Activated T-cell treated with anti-CD3 and anti-CD28 coated beads, Interleukin-2, amount 50 U/mL, for 24 hours (primary cell): ENCODE results near the gene TLR7.

Experiments
- DNase-seq: peaks from one replicate; pipeline ENCODE4 v3.0.0-alpha.2; 2020
- H3K27ac Mint-ChIP-seq: 2 replicates; pipeline ENCODE4 v1.8.0; 2020; ENCODE audit warnings: mild to moderate bottlenecking, mixed read lengths
- H3K27me3 Mint-ChIP-seq: 2 replicates; pipeline ENCODE4 v1.8.0; 2020; ENCODE audit warnings: mixed read lengths
- H3K36me3 Mint-ChIP-seq: 2 replicates; pipeline ENCODE4 v1.8.0; 2020; ENCODE audit warnings: low read depth, mixed read lengths
- H3K4me1 Mint-ChIP-seq: 2 replicates; pipeline ENCODE4 v1.8.0; 2020; ENCODE audit warnings: low read depth, mixed read lengths
- H3K4me3 Mint-ChIP-seq: 2 replicates; pipeline ENCODE4 v1.8.0; 2020; ENCODE audit warnings: mild to moderate bottlenecking, moderate library complexity, mixed read lengths
- H3K9me3 Mint-ChIP-seq: 2 replicates; pipeline ENCODE4 v1.8.0; 2020; ENCODE audit warnings: mixed read lengths

Gene TLR7

DNA sequence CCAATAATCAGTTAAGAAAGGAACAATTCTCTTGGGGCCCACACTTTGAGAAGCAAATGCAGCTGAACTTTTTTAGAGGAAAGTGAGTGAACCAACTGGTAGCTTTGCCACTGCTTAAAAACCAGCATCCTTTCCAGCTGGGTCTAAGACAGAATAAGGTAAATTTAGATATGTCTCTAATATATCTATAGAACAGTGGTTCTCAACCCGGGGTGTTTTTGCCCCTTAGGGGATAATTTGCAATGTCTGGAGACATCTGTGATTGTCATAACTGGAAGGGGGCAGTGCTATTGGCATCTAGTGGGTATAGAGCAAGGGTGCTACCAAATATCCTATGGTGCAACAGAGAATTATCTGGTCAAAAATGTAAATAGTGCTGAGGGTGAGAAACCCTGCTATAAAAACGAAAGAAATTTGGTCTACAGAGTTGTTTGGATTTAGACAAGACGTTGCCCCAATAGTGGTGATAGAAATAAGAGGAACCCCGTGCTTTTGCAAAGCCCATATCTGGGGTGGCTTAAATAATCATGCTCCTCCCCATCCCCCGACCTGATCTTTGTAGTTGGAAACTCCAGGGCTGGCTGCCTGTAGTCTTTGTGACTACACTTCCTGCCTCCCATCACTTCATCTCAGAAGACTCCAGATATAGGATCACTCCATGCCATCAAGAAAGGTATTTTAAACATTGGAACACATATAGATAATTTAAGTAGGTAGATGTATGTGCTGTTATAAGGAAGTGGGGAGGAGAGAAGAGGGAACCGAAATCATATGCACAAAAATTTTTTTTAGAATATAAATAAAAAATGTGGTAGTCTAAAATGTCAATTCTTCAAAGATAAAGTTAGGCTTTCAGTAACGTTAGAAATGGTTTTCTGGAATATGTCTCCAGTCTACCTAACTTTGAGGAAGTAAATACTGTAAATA is at the start of gene TLR7:
Gene TLR7 (plus strand): TSS at position 622 of the 927 bp plus-strand sequence. CDS start 507 bp downstream, outside the sequence.
- Mint-ChIP-seq H3K9me3 (no peaks in the 10 kb centered on the region), H3K36me3 (no peaks in the 10 kb centered on the region), H3K27ac (no peak within 1 kb of the TSS), H3K4me3 (no peak within 1 kb of the TSS), H3K4me1 (no peaks in the 10 kb centered on the region), H3K27me3 (peaks cover 52% of the 10 kb centered on the region)
- DNase-seq, result no peak

GRCh38 chrX:12817528-12817927 is 49.3 kb upstream of the TLR7 start:
- Mint-ChIP-seq H3K36me3 (peaks cover 83% of the 10 kb centered on the region), H3K4me1 (no peaks in the 10 kb centered on the region), H3K27me3 (peaks cover 30% of the 10 kb centered on the region)

DNA sequence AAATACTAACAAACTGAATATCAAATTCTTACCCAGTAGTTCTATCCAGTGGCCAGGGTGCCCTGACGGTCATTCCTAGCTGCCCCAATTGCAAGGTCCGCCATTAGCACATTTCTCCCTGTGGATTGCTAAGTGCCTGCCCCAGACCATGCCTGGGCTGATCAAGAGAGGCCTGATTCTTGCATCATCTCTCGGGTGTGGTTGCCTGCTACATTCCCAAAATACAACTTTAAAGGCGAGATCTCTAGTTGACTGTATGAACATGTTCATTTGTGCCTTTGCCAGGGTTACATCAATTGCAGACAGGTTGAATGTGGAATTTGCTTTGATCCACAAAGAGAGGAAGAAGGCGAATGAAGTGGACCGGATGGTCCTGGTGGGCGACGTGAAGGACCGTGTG is 47.6 kb upstream of the TLR7 start:
- Mint-ChIP-seq H3K4me3 (no peak overlapping the region), H3K27ac (no peak overlapping the region), H3K27me3 (peaks cover 25% of the 10 kb centered on the region), H3K4me1 (no peaks in the 10 kb centered on the region), H3K9me3 (no peaks in the 10 kb centered on the region), H3K36me3 (peaks cover 83% of the 10 kb centered on the region)
- no peak for DNase-seq

More at GRCh38 chrX:12817528-12817927, 49.3 kb upstream of the TLR7 start:
- Mint-ChIP-seq H3K27ac (no peak overlapping the region), H3K4me3 (no peak overlapping the region), H3K9me3 (no peaks in the 10 kb centered on the region)
- no peak for DNase-seq

GRCh38 chrX:12820737-12821136 is 46.1 kb upstream of the TLR7 start:
- no peak for DNase-seq
- H3K27me3 Mint-ChIP-seq, result peaks cover 23% of the 10 kb centered on the region
- H3K4me3 Mint-ChIP-seq, result no peak overlapping the region
- peaks cover 81% of the 10 kb centered on the region for H3K36me3 Mint-ChIP-seq
- no peaks in the 10 kb centered on the region for H3K4me1 Mint-ChIP-seq
- no peaks in the 10 kb centered on the region for H3K9me3 Mint-ChIP-seq
- no peak overlapping the region for H3K27ac Mint-ChIP-seq

DNA sequence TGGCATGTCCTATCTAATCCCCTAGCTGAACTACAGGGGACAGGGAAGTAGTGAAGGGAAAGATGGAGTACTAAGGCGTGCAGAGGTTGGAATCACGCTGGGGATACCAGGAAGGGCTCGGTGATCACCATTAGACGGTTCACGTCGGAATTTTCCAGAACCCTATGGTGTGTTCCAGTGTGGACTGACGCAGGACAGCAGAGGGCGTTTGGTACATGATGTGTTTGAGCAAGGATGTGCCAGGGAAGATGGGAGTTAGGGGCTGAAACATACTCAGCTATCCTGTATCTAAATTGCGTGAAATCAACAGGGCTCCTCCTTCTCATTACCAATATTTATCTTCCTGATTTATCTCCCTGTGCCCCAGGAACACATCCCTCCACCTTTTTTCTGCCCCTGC is 41.9 kb upstream of the TLR7 start:
- no peaks in the 10 kb centered on the region for H3K9me3 Mint-ChIP-seq
- H3K27me3 Mint-ChIP-seq, result peaks cover 32% of the 10 kb centered on the region
- DNase-seq, result no peak
- no peak overlapping the region for H3K4me3 Mint-ChIP-seq
- H3K36me3 Mint-ChIP-seq, result peaks cover 50% of the 10 kb centered on the region
- H3K4me1 Mint-ChIP-seq, result no peaks in the 10 kb centered on the region
- H3K27ac Mint-ChIP-seq, result no peak overlapping the region

DNA sequence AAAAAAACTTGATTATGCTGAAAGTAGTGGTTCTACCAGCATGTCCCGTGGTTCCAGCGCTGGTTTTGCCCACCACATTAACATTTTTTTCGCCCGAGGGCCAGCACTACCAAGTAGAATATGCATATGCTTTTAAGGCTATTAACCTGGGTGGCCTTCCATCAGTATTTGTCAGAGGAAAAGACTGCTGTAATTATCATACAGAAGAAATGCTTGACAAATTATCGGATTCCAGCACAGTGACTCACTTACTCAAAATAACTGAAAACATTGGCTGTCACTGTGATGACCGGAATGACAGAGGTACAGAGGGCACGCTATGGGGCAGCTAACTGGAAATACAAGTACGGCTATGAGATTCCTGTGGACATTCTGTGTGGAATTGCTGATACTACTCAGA is 41.1 kb upstream of the TLR7 start:
- no peak for DNase-seq
- no peaks in the 10 kb centered on the region for H3K9me3 Mint-ChIP-seq
- H3K36me3 Mint-ChIP-seq, result peaks cover 42% of the 10 kb centered on the region
- H3K27ac Mint-ChIP-seq, result no peak overlapping the region
- H3K4me3 Mint-ChIP-seq, result no peak overlapping the region
- peaks cover 33% of the 10 kb centered on the region for H3K27me3 Mint-ChIP-seq
- H3K4me1 Mint-ChIP-seq, result no peaks in the 10 kb centered on the region

- no peak for DNase-seq
- Mint-ChIP-seq H3K4me1 (peaks cover 17% of the 10 kb centered on the region), H3K27me3 (peaks cover 38% of the 10 kb centered on the region), H3K36me3 (no peaks in the 10 kb centered on the region), H3K9me3 (no peaks in the 10 kb centered on the region), H3K27ac (no peak overlapping the region), H3K4me3 (no peak overlapping the region)
Observed at GRCh38 chrX:12843061-12843667, 23.7 kb upstream of the TLR7 start.

GRCh38 chrX:12843668-12844279 is 23.1 kb upstream of the TLR7 start:
- Mint-ChIP-seq H3K9me3 (no peaks in the 10 kb centered on the region), H3K4me3 (peak overlapping the region; percentile 9), H3K36me3 (no peaks in the 10 kb centered on the region), H3K27me3 (peaks cover 34% of the 10 kb centered on the region), H3K4me1 (peaks cover 17% of the 10 kb centered on the region), H3K27ac (peak overlapping the region; percentile 66)
- no peak for DNase-seq

DNA sequence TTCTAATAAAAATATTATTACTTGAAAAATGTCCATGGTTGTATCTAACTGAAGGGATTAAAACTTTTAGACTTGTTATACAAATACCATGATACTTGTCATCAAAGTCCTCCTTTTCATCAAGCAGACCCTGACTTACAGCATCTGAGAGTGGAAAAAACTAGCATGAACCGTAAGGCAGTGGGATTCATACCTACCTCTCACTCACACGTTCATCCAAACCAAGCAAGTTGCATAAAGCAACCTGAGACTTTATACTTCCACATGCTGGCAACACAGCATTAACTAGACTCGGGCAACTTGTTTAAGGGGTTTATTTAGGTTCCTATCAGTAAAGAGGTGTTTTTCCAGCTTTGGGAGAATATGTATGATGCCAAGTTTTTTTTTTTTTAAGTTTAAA is 22.6 kb upstream of the TLR7 start:
- H3K36me3 Mint-ChIP-seq, result no peaks in the 10 kb centered on the region
- peaks cover 17% of the 10 kb centered on the region for H3K4me1 Mint-ChIP-seq
- H3K27ac Mint-ChIP-seq, result peak overlapping the region; percentile 66
- peaks cover 1% of the 10 kb centered on the region for H3K9me3 Mint-ChIP-seq
- peak overlapping the region; percentile 9 for H3K4me3 Mint-ChIP-seq
- no peak for DNase-seq
- peaks cover 33% of the 10 kb centered on the region for H3K27me3 Mint-ChIP-seq

DNA sequence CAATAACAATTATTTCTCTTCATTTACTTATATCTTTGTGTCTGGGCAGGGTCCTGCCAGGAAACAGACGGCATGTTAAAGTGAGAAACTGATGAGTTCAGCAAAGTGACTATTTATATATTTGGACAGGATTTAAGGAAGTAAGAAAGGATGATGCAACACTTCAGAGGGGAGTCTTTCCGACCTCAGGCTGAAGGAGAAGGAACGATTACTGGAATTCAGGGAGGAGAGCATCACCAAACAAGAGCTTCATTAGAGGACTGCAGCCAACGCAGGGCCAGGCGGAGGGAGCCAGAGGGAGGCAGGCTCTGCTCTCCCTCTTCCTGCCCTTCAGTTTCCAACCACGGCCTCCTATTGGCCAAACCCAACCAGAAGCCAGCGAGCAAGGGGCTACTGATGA is 1.5 kb upstream of the TLR7 start:
- Mint-ChIP-seq H3K27ac (no peak overlapping the region), H3K4me1 (no peaks in the 10 kb centered on the region), H3K4me3 (no peak overlapping the region), H3K27me3 (peaks cover 51% of the 10 kb centered on the region), H3K9me3 (no peaks in the 10 kb centered on the region), H3K36me3 (no peaks in the 10 kb centered on the region)
- DNase-seq, result no peak

- Mint-ChIP-seq H3K27ac (no peak overlapping the region), H3K9me3 (no peaks in the 10 kb centered on the region), H3K4me3 (no peak overlapping the region), H3K27me3 (peaks cover 57% of the 10 kb centered on the region), H3K4me1 (no peaks in the 10 kb centered on the region), H3K36me3 (no peaks in the 10 kb centered on the region)
- DNase-seq, result no peak
Observed at GRCh38 chrX:12867685-12868084, 813 bp downstream of the TLR7 start.

GRCh38 chrX:12868747-12869146 is 1.9 kb downstream of the TLR7 start:
- peaks cover 55% of the 10 kb centered on the region for H3K27me3 Mint-ChIP-seq
- H3K4me1 Mint-ChIP-seq, result no peaks in the 10 kb centered on the region
- H3K27ac Mint-ChIP-seq, result no peak overlapping the region
- no peaks in the 10 kb centered on the region for H3K36me3 Mint-ChIP-seq
- H3K4me3 Mint-ChIP-seq, result no peak overlapping the region
- no peaks in the 10 kb centered on the region for H3K9me3 Mint-ChIP-seq
- no peak for DNase-seq

- Mint-ChIP-seq H3K27ac (no peak overlapping the region), H3K4me1 (no peaks in the 10 kb centered on the region), H3K36me3 (no peaks in the 10 kb centered on the region), H3K9me3 (no peaks in the 10 kb centered on the region), H3K4me3 (no peak overlapping the region), H3K27me3 (peaks cover 53% of the 10 kb centered on the region)
- DNase-seq, result no peak
Observed at GRCh38 chrX:12871257-12871656, 4.4 kb downstream of the TLR7 start.

GRCh38 chrX:12872741-12873140 is 5.9 kb downstream of the TLR7 start:
- H3K36me3 Mint-ChIP-seq, result no peaks in the 10 kb centered on the region
- H3K4me1 Mint-ChIP-seq, result no peaks in the 10 kb centered on the region
- H3K27me3 Mint-ChIP-seq, result peaks cover 50% of the 10 kb centered on the region
- H3K27ac Mint-ChIP-seq, result no peak overlapping the region
- DNase-seq, result no peak
- no peak overlapping the region for H3K4me3 Mint-ChIP-seq
- H3K9me3 Mint-ChIP-seq, result no peaks in the 10 kb centered on the region

GRCh38 chrX:12874581-12874980 is 7.7 kb downstream of the TLR7 start:
- Mint-ChIP-seq H3K4me1 (no peaks in the 10 kb centered on the region), H3K27ac (no peak overlapping the region), H3K9me3 (no peaks in the 10 kb centered on the region), H3K27me3 (peaks cover 43% of the 10 kb centered on the region), H3K4me3 (no peak overlapping the region), H3K36me3 (no peaks in the 10 kb centered on the region)
- no peak for DNase-seq
